CD4-positive, alpha-beta T cell (primary cell): ENCODE results near the gene MS4A12. TPM values are rescaled to one million over a fixed set of nuclear protein-coding genes. Genes with fewer than 3 reads are reported as not detected.

Experiments
- ATAC-seq: fragments of 200-7000 bp; cut with Tn5 transposase; one replicate; pipeline ENCODE4 v1.10.0; 2022; ENCODE audit warnings: mild to moderate bottlenecking; ENCODE audit not compliant: poor library complexity
- CTCF ChIA-PET: fragments of 350-600 bp; sonication (Branson Sonifier 250); formaldehyde crosslinking; loops from one replicate; lab custom pipeline; 2021; ENCODE audit warnings: antibody characterized with exemption, inconsistent platforms; lab: Charles Lee
- POLR2A ChIA-PET: fragments of 350-600 bp; sonication (Branson Sonifier 250); formaldehyde crosslinking; loops from one replicate; lab custom pipeline; 2021; ENCODE audit warnings: antibody characterized with exemption, inconsistent platforms; lab: Charles Lee
- DNase-seq, 14 experiments: peaks; one replicate each; pipeline ENCODE4 v3.0.0-alpha.2; 2013 to 2020; ENCODE audit warnings: mixed read lengths in 2 of 14
- H3K27ac ChIP-seq, 2 donors: one replicate each; pipeline versions ENCODE4 v1.5.1 to v1.7.0; 2013; ENCODE audit warnings: low read length in 2 of 2, low read depth in 1 of 2, mild to moderate bottlenecking in 1 of 2
- H3K27me3 ChIP-seq, 2 experiments: 1 replicate in 1 of 2; 2 replicates in 1 of 2; pipeline versions ENCODE4 v1.6.1 to v1.7.0; 2013; ENCODE audit warnings: low read length in 2 of 2, control low read depth in 1 of 2, mild to moderate bottlenecking in 1 of 2, moderate library complexity in 1 of 2; ENCODE audit not compliant: insufficient read depth in 2 of 2, control insufficient read depth in 1 of 2
- H3K36me3 ChIP-seq: one replicate; pipeline ENCODE4 v1.6.1; 2013; ENCODE audit warnings: low read length, control low read depth; ENCODE audit not compliant: insufficient read depth
- H3K4me1 ChIP-seq: one replicate; pipeline ENCODE4 v1.6.1; 2013; ENCODE audit warnings: low read length, control low read depth; ENCODE audit not compliant: insufficient read depth
- H3K4me3 ChIP-seq: one replicate; pipeline ENCODE4 v1.5.1; 2013; ENCODE audit warnings: mild to moderate bottlenecking, low read length, moderate library complexity
- H3K9me3 ChIP-seq, 2 experiments: 1 replicate in 1 of 2; 2 replicates in 1 of 2; pipeline versions ENCODE4 v1.6.1 to v1.7.0; 2013; ENCODE audit warnings: low read length in 2 of 2, mild to moderate bottlenecking in 2 of 2, control low read depth in 1 of 2, moderate library complexity in 1 of 2; ENCODE audit not compliant: control insufficient read depth in 1 of 2, insufficient read depth in 1 of 2
- H3K27ac Mint-ChIP-seq: one replicate; pipeline ENCODE4 v1.8.0; 2020; ENCODE audit warnings: mixed read lengths
- H3K27me3 Mint-ChIP-seq: one replicate; pipeline ENCODE4 v1.8.0; 2021; ENCODE audit warnings: mixed read lengths
- H3K36me3 Mint-ChIP-seq: one replicate; pipeline ENCODE4 v1.8.0; 2021; ENCODE audit warnings: low read depth, mixed read lengths
- H3K4me1 Mint-ChIP-seq: one replicate; pipeline ENCODE4 v1.8.0; 2021; ENCODE audit warnings: low read depth, mixed read lengths
- H3K4me3 Mint-ChIP-seq: one replicate; pipeline ENCODE4 v1.8.0; 2020; ENCODE audit warnings: mild to moderate bottlenecking, mixed read lengths
- H3K9me3 Mint-ChIP-seq: one replicate; pipeline ENCODE4 v1.8.0; 2020; ENCODE audit warnings: mixed read lengths
- intact Hi-C, 2 experiments: fragments of 100-400 bp; cut with DNase I in 1 of 2; cut with micrococcal nuclease in 1 of 2; formaldehyde crosslinking; loops; one replicate each; pipeline versions ENCODE4 v1.15.1 to v1.9.0; 2023 to 2025; cut with DNase I, micrococcal nuclease
- total RNA-seq, 174 experiments: library from RNA in 2 of 174; stranded (reverse) in 2 of 174; gene quantifications; one replicate each; pipeline ENCODE4 v1.2.3 and lab custom pipeline; 2021 to 2026
- TF ChIP-seq, protein P1 (sequence below): fragments of 200-600 bp; IDR thresholded peaks from one replicate; pipeline ENCODE4 v1.8.0; 2022; ENCODE audit warnings: antibody characterized with exemption, mild to moderate bottlenecking

MS4A12 gene
- total RNA-seq, 2 experiments from 2014 or later: not detected

DNA sequence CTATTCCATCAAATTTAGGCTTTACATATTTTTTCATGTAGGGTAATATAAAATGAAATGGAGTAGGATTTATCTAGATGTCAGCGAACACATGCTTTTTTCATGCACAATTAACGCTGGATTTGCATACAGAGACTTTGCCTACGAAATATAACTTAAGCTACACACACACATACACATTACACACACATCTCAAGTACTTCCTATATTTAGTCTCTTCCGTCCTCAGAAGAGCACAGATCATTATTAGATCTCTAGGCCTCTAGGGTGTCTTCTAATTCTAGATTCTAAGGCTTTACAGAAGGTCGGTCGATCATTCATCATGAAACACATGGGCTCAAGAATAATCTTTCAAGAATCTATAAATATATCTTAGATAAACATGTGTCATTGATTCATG lies 18.8 kb downstream of the MS4A12 start:
- Mint-ChIP-seq H3K4me1 (no peaks in the 10 kb centered on the region), H3K36me3 (no peaks in the 10 kb centered on the region), H3K27ac (no peak overlapping the region), H3K9me3 (peaks cover 2% of the 10 kb centered on the region), H3K27me3 (peaks cover 16% of the 10 kb centered on the region), H3K4me3 (no peak overlapping the region)
- no peak overlapping the region for H3K4me3 ChIP-seq
- H3K36me3 ChIP-seq: no peaks in the 10 kb centered on the region
- TF ChIP-seq, protein P1, sequence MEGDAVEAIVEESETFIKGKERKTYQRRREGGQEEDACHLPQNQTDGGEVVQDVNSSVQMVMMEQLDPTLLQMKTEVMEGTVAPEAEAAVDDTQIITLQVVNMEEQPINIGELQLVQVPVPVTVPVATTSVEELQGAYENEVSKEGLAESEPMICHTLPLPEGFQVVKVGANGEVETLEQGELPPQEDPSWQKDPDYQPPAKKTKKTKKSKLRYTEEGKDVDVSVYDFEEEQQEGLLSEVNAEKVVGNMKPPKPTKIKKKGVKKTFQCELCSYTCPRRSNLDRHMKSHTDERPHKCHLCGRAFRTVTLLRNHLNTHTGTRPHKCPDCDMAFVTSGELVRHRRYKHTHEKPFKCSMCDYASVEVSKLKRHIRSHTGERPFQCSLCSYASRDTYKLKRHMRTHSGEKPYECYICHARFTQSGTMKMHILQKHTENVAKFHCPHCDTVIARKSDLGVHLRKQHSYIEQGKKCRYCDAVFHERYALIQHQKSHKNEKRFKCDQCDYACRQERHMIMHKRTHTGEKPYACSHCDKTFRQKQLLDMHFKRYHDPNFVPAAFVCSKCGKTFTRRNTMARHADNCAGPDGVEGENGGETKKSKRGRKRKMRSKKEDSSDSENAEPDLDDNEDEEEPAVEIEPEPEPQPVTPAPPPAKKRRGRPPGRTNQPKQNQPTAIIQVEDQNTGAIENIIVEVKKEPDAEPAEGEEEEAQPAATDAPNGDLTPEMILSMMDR: no peak
- intact Hi-C loops: no loop called here
- no peak overlapping the region for H3K27ac ChIP-seq
- ChIA-PET POLR2A (no interaction called here), CTCF (no interaction called here)
- peaks cover 0 to 15% of the 10 kb centered on the region in 2 experiments for H3K9me3 ChIP-seq
- peaks cover 0 to 5% of the 10 kb centered on the region in 2 experiments for H3K27me3 ChIP-seq
- DNase-seq: no peak
- no peak for ATAC-seq
- H3K4me1 ChIP-seq: no peaks in the 10 kb centered on the region

DNA sequence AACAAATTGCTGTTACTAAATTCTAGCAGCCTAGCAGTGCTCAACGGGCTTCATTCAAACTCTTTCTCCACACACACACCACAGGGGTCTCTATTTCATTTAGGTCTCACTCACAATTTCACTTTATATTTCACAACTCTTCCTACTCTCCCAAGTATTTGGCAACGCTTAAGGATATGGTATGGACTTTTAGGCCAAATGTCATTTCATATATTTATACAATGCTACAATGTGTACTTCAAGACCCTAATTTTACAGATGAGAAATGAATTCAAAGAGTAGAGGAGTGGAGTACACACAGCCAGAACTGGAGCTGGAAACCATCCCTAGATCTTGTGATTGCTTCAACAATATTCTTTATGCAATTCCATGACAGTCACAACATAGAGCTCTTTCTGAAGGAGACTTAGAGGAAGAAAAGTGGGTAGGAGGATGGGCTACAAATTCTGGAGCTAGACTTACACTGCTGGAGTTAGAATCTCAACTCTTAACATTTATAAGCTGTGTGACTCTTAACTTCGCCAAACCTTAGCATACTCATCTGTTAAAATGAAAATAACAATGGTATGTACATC lies 20.2 kb downstream of the MS4A12 start:
- no peak for ATAC-seq
- Mint-ChIP-seq H3K9me3 (peaks cover 2% of the 10 kb centered on the region), H3K4me3 (no peak overlapping the region), H3K36me3 (no peaks in the 10 kb centered on the region), H3K4me1 (no peaks in the 10 kb centered on the region), H3K27me3 (peaks cover 13% of the 10 kb centered on the region), H3K27ac (no peak overlapping the region)
- ChIA-PET CTCF (interaction anchor here (0.7 kb wide), 1 partner anchor 102 kb away, joined by 3 read pairs; no protein-coding TSS in a partner anchor), POLR2A (no interaction called here)
- H3K36me3 ChIP-seq: no peaks in the 10 kb centered on the region
- H3K4me1 ChIP-seq: no peaks in the 10 kb centered on the region
- DNase-seq: no peak
- intact Hi-C loops: no loop called here
- H3K27me3 ChIP-seq: peaks cover 0 to 5% of the 10 kb centered on the region in 2 experiments
- no peak overlapping the region for H3K4me3 ChIP-seq
- no peak overlapping the region for H3K27ac ChIP-seq
- H3K9me3 ChIP-seq: peaks cover 0 to 15% of the 10 kb centered on the region in 2 experiments
- TF ChIP-seq, protein P1: no peak

DNA sequence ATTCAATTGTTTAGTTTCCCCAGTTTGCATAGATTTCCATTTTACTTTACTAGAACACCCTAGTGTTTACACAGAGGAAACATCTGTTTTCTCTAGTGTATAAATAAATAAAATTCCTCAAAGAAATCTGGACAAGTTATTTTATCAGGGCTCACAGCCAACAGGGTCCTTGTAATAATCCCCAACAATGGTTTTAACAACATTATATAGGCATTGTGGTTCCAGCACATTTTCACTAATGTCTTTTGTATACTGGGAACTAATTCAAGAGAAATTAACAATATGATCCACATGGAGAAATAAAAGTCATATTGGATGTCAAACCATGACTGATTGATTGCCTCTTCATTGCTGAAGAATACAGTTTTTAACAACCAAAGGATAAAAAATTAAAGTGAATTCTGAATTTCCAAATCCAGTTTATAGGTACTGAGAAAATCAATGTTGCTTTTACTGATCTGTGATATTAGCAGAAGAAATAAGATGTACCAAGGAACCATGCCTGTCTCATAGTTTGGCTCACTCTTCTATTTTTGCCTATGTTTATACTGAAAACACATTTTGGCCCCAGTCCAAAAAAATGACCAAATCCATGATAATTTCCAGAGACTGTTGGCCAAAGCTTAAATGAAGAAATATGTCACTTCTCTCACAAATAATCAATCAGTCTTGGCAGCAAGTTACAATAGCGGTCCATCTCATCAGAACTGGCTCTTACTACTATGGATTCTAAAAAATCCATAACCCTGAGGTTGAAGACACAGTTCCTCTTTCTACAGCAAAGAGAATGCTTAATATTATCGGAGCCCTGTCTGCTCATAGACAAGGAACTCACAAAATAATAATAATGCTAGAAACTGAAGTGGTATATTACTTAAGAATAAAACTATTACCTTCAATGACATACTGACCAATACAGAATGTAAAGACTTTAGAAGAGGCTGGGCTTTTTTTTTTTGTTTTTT lies 21.2 kb downstream of the MS4A12 start:
- no peaks in the 10 kb centered on the region for H3K36me3 ChIP-seq
- Mint-ChIP-seq H3K27ac (no peak overlapping the region), H3K9me3 (no peaks in the 10 kb centered on the region), H3K4me3 (no peak overlapping the region), H3K36me3 (no peaks in the 10 kb centered on the region), H3K4me1 (no peaks in the 10 kb centered on the region), H3K27me3 (peaks cover 11% of the 10 kb centered on the region)
- ATAC-seq: no peak
- ChIA-PET POLR2A (no interaction called here), CTCF (interaction anchor here (0.7 kb wide), 1 partner anchor 103 kb away, joined by 3 read pairs; no protein-coding TSS in a partner anchor)
- H3K27me3 ChIP-seq: peaks cover 0 to 5% of the 10 kb centered on the region in 2 experiments
- peaks cover 0 to 15% of the 10 kb centered on the region in 2 experiments for H3K9me3 ChIP-seq
- H3K27ac ChIP-seq: no peak overlapping the region
- no peaks in the 10 kb centered on the region for H3K4me1 ChIP-seq
- no peak for DNase-seq
- TF ChIP-seq, protein P1: no peak
- no peak overlapping the region for H3K4me3 ChIP-seq
- intact Hi-C loops: no loop called here
